Measurements from ENCODE around the gene CPNE9. TPM values are rescaled to one million over a fixed set of nuclear protein-coding genes. Genes with fewer than 3 reads are reported as not detected.
A peak's percentile ranks its signal among the peaks of the same experiment; 100 is the strongest.

CPNE9 gene
- total and polyA plus RNA-seq, 12 donors, result 0.46 TPM; not detected in 11

DNA sequence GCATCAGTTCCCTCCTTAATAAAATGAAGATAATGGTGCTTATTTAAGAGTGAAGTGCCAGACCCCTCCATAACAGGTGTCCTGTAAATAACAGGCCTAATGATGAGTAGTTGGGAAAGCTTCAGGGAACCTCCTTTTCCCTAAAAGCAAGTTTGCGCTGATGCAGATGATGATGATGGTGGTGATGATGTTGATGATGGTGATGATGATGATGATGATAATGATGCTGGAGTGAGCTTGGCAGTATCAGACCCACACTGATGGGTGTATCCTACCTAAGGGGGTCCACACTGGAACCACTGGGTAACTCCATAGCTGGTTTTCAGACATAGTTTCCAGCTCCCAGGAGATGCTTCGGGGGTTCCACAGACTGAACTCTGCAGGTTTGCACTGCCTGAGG, 29.9 kb upstream of the CPNE9 start:
- ATAC-seq, result no peak
- H3K36me3 ChIP-seq, result peaks cover 0 to 100% (median 61%) of the 10 kb centered on the region in 9 donors

DNA sequence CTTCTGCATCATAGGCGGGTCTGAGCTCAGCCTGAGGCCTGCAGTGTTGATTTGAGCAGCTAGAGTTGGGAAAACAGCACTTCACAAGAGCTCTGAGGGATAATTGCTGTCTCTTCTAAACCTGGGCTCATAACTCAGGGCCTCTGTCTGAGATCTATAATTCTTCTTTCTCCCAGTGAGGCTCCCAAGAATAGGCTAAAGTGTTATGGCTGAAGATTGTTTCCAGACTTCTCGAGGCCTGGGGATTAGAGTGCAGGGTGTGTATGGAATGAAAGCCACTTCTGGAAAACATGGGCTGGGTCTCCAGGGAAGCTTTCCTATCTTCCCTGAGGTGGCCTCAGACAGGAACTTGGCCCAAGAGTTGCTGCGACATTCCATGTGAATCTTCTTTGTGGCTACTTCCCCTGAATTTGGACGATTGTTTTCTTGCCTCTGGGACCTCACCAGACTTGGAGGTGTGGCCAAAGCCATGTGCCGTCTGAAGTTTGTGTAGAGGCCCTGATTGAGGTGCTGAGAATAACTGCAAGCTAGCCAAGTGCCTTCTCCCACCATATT, 27.8 kb upstream of the CPNE9 start:
- Histone ChIP-seq H3K4me3 (no peak overlapping the region), H3K27ac (peak overlapping the region in 2 of 10 donors; percentile 24 to 36), H3K36me3 (peaks cover 0 to 100% (median 79%) of the 10 kb centered on the region in 9 donors), H3K4me1 (peaks cover 0 to 69% (median 41%) of the 10 kb centered on the region in 9 donors), H3K9me3 (no peaks in the 10 kb centered on the region), H3K27me3 (no peaks in the 10 kb centered on the region)
- DNase-seq (no peak), ATAC-seq (no peak)
- intact Hi-C loops (cut with DNase I), result no loop called here
- TF ChIP-seq, protein P1, sequence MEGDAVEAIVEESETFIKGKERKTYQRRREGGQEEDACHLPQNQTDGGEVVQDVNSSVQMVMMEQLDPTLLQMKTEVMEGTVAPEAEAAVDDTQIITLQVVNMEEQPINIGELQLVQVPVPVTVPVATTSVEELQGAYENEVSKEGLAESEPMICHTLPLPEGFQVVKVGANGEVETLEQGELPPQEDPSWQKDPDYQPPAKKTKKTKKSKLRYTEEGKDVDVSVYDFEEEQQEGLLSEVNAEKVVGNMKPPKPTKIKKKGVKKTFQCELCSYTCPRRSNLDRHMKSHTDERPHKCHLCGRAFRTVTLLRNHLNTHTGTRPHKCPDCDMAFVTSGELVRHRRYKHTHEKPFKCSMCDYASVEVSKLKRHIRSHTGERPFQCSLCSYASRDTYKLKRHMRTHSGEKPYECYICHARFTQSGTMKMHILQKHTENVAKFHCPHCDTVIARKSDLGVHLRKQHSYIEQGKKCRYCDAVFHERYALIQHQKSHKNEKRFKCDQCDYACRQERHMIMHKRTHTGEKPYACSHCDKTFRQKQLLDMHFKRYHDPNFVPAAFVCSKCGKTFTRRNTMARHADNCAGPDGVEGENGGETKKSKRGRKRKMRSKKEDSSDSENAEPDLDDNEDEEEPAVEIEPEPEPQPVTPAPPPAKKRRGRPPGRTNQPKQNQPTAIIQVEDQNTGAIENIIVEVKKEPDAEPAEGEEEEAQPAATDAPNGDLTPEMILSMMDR (IDR thresholded peaks at IDR 0.05), result no peak
- 47 to 53% methylated on average over 5 of the region's 5 CpGs for WGBS, 2 donors

More for the DNA sequence above, 29.9 kb upstream of the CPNE9 start:
- no peaks in the 10 kb centered on the region for H3K27me3 ChIP-seq
- intact Hi-C loops (cut with DNase I), result no loop called here
- H3K9me3 ChIP-seq, result no peaks in the 10 kb centered on the region
- H3K4me1 ChIP-seq, result peaks cover 0 to 82% (median 60%) of the 10 kb centered on the region in 9 donors
- TF ChIP-seq, protein P1 (IDR thresholded peaks at IDR 0.05), result no peak
- H3K27ac ChIP-seq, result peak overlapping the region in 8 of 10 donors; percentile 23 to 83 (median 68)
- no peak overlapping the region for H3K4me3 ChIP-seq
- WGBS, 2 donors, result 99 to 100% methylated on average over 2 of the region's 2 CpGs
- no peak for DNase-seq

- Histone ChIP-seq H3K36me3 (peaks cover 0 to 100% (median 79%) of the 10 kb centered on the region in 9 donors), H3K27me3 (no peaks in the 10 kb centered on the region), H3K4me3 (no peak overlapping the region), H3K9me3 (no peaks in the 10 kb centered on the region), H3K27ac (peak overlapping the region in 2 of 10 donors; percentile 73 to 75), H3K4me1 (peaks cover 0 to 65% (median 36%) of the 10 kb centered on the region in 9 donors)
- intact Hi-C loops (cut with DNase I), result no loop called here
- 76 to 86% methylated on average over 6 of the region's 6 CpGs for WGBS, 2 donors
- ATAC-seq, result no peak
- TF ChIP-seq, protein P1 (IDR thresholded peaks at IDR 0.05), result no peak
- no peak for DNase-seq
Measured at GRCh38 chr3:9676785-9677184, 26.8 kb upstream of the CPNE9 start.

DNA sequence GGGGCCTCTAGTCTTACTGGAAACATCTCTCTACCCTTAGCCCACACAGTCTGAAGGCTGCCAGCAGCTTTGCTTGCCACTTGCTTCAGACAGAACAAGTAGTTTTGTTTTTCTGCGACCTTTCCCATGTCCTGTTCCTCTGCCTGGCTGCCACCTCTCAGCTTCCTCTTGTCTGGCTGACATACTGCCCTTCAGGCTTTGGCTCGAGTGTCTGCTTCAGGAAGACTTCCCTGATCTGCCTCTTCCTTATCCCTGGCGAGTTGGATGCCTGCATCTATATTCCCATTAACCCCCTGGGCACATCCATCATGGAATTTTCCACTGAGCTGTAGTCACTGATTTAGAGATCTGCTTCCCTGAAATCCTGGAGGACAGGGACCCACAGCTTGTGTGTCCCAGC, 25.1 kb upstream of the CPNE9 start:
- H3K4me1 ChIP-seq, result peaks cover 0 to 53% (median 20%) of the 10 kb centered on the region in 9 donors
- TF ChIP-seq, protein P1 (IDR thresholded peaks at IDR 0.05), result no peak
- H3K9me3 ChIP-seq, result no peaks in the 10 kb centered on the region
- 38 to 56% methylated on average over 3 of the region's 3 CpGs for WGBS, 2 donors
- peak in 7 of 8 donors; percentile 12 to 83 (median 38) for ATAC-seq
- no peaks in the 10 kb centered on the region for H3K27me3 ChIP-seq
- intact Hi-C loops (cut with DNase I), result no loop called here
- DNase-seq, result no peak
- H3K4me3 ChIP-seq, result no peak overlapping the region
- H3K27ac ChIP-seq, result peak overlapping the region in 9 of 10 donors; percentile 23 to 75 (median 49)
- H3K36me3 ChIP-seq, result peaks cover 0 to 100% (median 79%) of the 10 kb centered on the region in 9 donors

All from heart right ventricle (tissue), 16 donors.